OCI-LY7 (cell line): Measurements from ENCODE around the gene GTF2B. TPM values are rescaled to one million over a fixed set of nuclear protein-coding genes. Genes with fewer than 3 reads are reported as not detected.

Experiments
- BruUV-seq: library from RNA; stranded (reverse); fragments of 400-500 nt; replicated peaks from 2 replicates; lab custom pipeline; 2021; lab: Mats Ljungman, UMichigan
- CTCF ChIA-PET: fragments of 300-600 bp; sonication (Branson Sonifier 250); formaldehyde crosslinking; loops from one replicate; lab custom pipeline; 2022; ENCODE audit warnings: antibody characterized with exemption; ENCODE audit not compliant: unreplicated experiment; lab: Charles Lee
- POLR2A ChIA-PET: fragments of 300-600 bp; sonication (Branson Sonifier 250); formaldehyde crosslinking; loops from one replicate; lab custom pipeline; 2022; ENCODE audit warnings: antibody characterized with exemption; lab: Charles Lee
- DNase-seq: peaks from one replicate; pipeline ENCODE4 v3.0.0-alpha.2; 2015; ENCODE audit warnings: low spot score
- H2AFZ ChIP-seq: fragments of 200-600 bp; sonication (generic), shearing (Covaris generic); 2 replicates; pipeline ENCODE4 v1.6.1; 2014; ENCODE audit warnings: mild to moderate bottlenecking, antibody characterized with exemption, low read length, moderate library complexity
- H3K27ac ChIP-seq: fragments of 200-600 bp; sonication (generic); 2 replicates; pipeline ENCODE4 v1.5.1; 2014; ENCODE audit warnings: mixed run types, low read depth, mild to moderate bottlenecking, moderate library complexity, low read length, inconsistent platforms; ENCODE audit not compliant: poor library complexity, severe bottlenecking
- H3K36me3 ChIP-seq: fragments of 200-600 bp; sonication (generic); 2 replicates; pipeline ENCODE4 v1.6.1; 2014; ENCODE audit warnings: mild to moderate bottlenecking, antibody characterized with exemption, low read length, moderate library complexity, mixed read lengths; ENCODE audit not compliant: insufficient read depth
- H3K4me1 ChIP-seq: fragments of 200-600 bp; sonication (generic); 2 replicates; pipeline ENCODE4 v1.5.1; 2014; ENCODE audit warnings: mild to moderate bottlenecking, low read length; ENCODE audit not compliant: insufficient read depth, poor library complexity, severe bottlenecking
- H3K4me2 ChIP-seq: fragments of 200-600 bp; sonication (generic); 2 replicates; pipeline ENCODE4 v1.6.1; 2014; ENCODE audit warnings: mild to moderate bottlenecking, low read length
- H3K4me3 ChIP-seq: fragments of 200-600 bp; sonication (generic); 2 replicates; pipeline ENCODE4 v1.5.1; 2014; ENCODE audit warnings: mild to moderate bottlenecking, low read depth, low read length; ENCODE audit not compliant: poor library complexity, severe bottlenecking
- H3K79me2 ChIP-seq: fragments of 200-600 bp; sonication (generic); 2 replicates; pipeline ENCODE4 v1.6.1; 2016; ENCODE audit warnings: low read depth, mild to moderate bottlenecking, low read length, moderate library complexity, mixed read lengths; ENCODE audit not compliant: insufficient read depth
- H3K9me2 ChIP-seq: fragments of 200-600 bp; sonication (generic); 2 replicates; pipeline ENCODE4 v1.6.1; 2016; ENCODE audit warnings: mild to moderate bottlenecking, low read length, mixed read lengths; ENCODE audit not compliant: insufficient read depth
- H3K9me3 ChIP-seq: fragments of 200-600 bp; sonication (generic); 2 replicates; pipeline ENCODE4 v1.6.1; 2014; ENCODE audit warnings: mild to moderate bottlenecking, mixed run types, low read length, mixed read lengths
- H4K20me1 ChIP-seq: fragments of 200-600 bp; sonication (generic); 2 replicates; pipeline ENCODE4 v1.6.1; 2014; ENCODE audit warnings: mild to moderate bottlenecking, antibody characterized with exemption, low read length, moderate library complexity, mixed read lengths; ENCODE audit not compliant: insufficient read depth
- EZH2phosphoT487 ChIP-seq: fragments of 200-600 bp; sonication (generic); IDR thresholded peaks from 2 replicates; pipeline ENCODE4 v1.6.1; 2018; ENCODE audit warnings: low read depth, borderline replicate concordance, mild to moderate bottlenecking, mixed run types, antibody characterized with exemption, low read length, moderate library complexity, mixed read lengths
- intact Hi-C: fragments of 100-400 bp; cut with micrococcal nuclease; formaldehyde crosslinking; loops from one replicate; pipeline ENCODE4 v1.10.0; 2022; ENCODE audit not compliant: unreplicated experiment
- total RNA-seq, 2 experiments: library from RNA; depleted of rRNA in 1 of 2; stranded (reverse); fragments of >200 nt in 1 of 2; shearing (Covaris generic) in 1 of 2; gene quantifications; 2 replicates each; pipeline ENCODE4 v1.2.3, GENCODE V29; 2014 to 2022
- TF ChIP-seq, protein P1 (sequence below): fragments of 200-600 bp; sonication (generic); conservative IDR thresholded peaks from 2 replicates; pipeline ENCODE4 v1.5.1; 2014; ENCODE audit warnings: mild to moderate bottlenecking, antibody characterized with exemption, low read length, moderate library complexity, mixed read lengths

Gene GTF2B
- total RNA-seq, 2 experiments from 2014 or later, result 28.9 to 40.3 TPM

DNA sequence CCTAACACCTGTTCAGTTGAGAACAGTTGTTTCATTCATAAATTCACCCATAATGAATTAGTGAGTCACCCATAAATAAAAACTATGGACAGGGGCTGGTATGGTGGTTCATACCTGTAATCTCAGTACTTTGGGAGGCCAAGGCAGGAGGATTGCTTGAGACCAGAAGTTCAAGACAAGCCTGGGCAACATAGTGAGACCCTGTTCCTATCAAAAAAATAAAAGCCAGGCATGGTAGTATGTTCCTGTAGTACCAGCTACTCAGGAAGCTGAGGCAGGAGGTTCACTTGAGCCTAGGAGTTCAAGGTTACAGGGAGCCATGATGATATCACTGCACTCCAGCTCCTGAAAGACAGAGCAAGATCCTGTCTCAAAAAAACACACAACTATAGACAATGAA, 79.0 kb downstream of the GTF2B start:
- peaks cover 74% of the 10 kb centered on the region for H3K36me3 ChIP-seq
- POLR2A ChIA-PET, result interaction anchor here (1.1 kb wide), 2 partner anchors 18 to 41 kb away, joined by 4 to 6 read pairs; no protein-coding TSS in a partner anchor
- H3K9me3 ChIP-seq, result no peaks in the 10 kb centered on the region
- no peaks in the 10 kb centered on the region for H3K4me1 ChIP-seq
- intact Hi-C loops, result no loop called here
- no peak for TF ChIP-seq EZH2phosphoT487
- TF ChIP-seq, protein P1, sequence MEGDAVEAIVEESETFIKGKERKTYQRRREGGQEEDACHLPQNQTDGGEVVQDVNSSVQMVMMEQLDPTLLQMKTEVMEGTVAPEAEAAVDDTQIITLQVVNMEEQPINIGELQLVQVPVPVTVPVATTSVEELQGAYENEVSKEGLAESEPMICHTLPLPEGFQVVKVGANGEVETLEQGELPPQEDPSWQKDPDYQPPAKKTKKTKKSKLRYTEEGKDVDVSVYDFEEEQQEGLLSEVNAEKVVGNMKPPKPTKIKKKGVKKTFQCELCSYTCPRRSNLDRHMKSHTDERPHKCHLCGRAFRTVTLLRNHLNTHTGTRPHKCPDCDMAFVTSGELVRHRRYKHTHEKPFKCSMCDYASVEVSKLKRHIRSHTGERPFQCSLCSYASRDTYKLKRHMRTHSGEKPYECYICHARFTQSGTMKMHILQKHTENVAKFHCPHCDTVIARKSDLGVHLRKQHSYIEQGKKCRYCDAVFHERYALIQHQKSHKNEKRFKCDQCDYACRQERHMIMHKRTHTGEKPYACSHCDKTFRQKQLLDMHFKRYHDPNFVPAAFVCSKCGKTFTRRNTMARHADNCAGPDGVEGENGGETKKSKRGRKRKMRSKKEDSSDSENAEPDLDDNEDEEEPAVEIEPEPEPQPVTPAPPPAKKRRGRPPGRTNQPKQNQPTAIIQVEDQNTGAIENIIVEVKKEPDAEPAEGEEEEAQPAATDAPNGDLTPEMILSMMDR, result no peak
- no peak for DNase-seq
- no peak overlapping the region for H2AFZ ChIP-seq
- H3K79me2 ChIP-seq, result no peaks in the 10 kb centered on the region
- no peak overlapping the region for H3K4me3 ChIP-seq
- H4K20me1 ChIP-seq, result no peaks in the 10 kb centered on the region
- H3K9me2 ChIP-seq, result no peaks in the 10 kb centered on the region; the same call in 1 of the 2 replicates
- BruUV-seq, result no TSS peak
- CTCF ChIA-PET, result no interaction called here
- H3K4me2 ChIP-seq, result no peak overlapping the region
- no peak overlapping the region for H3K27ac ChIP-seq

DNA sequence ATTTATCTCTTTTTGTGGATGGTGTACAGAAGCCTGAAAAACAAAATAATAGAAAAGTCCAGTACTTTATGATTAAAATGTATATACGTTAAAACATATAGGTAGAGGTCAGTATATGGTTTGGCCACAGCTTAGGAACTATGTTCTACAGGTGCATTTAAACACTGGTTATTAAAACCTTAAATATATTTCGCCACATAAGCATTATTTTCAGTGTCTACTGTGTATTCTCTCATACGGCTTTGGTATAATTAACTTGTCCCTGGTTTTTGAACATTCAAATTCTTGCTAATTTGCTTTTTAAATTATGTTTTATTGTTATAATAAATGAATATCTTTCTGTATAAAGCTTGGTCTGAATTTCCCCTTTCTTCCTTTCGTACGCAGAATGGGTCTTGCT, 87.9 kb downstream of the GTF2B start:
- Histone ChIP-seq H4K20me1 (no peaks in the 10 kb centered on the region), H3K36me3 (peaks cover 86% of the 10 kb centered on the region), H3K4me1 (no peaks in the 10 kb centered on the region), H3K9me3 (peaks cover 5% of the 10 kb centered on the region; the same call in 1 of the 2 replicates), H3K4me3 (no peak overlapping the region), H3K79me2 (no peaks in the 10 kb centered on the region), H3K9me2 (0 out of 2 replicates have a peak, but pooled peaks cover 2% of the 10 kb centered on the region), H3K27ac (no peak overlapping the region), H2AFZ (no peak overlapping the region), H3K4me2 (no peak overlapping the region)
- BruUV-seq, result no TSS peak
- TF ChIP-seq EZH2phosphoT487, result no peak
- TF ChIP-seq, protein P1, result no peak
- POLR2A ChIA-PET, result no interaction called here
- no peak for DNase-seq
- intact Hi-C loops, result no loop called here
- CTCF ChIA-PET, result no interaction called here

DNA sequence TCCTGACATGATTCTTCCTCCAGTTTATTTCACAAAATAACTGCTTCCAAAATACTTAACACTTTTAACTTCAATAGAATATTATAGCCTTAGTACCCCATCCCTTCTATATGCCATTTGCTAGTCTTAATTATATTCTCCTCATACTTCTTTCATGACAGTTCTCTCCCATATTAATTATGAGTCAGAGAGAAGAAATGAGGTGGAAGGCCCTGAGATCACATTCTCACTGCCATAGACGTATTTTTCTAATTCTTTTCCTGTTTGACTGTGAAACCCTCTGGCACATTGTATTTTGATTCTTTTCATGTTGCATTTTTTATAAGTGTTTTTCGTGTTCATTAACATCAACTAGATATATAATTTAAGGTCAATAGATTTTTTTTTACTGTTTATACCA, 88.4 kb downstream of the GTF2B start:
- BruUV-seq, result no TSS peak
- ChIA-PET CTCF (no interaction called here), POLR2A (interaction anchor here (0.6 kb wide), 1 partner anchor 73 kb away, joined by 3 read pairs; no protein-coding TSS in a partner anchor)
- no peak overlapping the region for H2AFZ ChIP-seq
- 0 out of 2 replicates have a peak, but pooled peaks cover 2% of the 10 kb centered on the region for H3K9me2 ChIP-seq
- peaks cover 5% of the 10 kb centered on the region; the same call in 1 of the 2 replicates for H3K9me3 ChIP-seq
- peaks cover 85% of the 10 kb centered on the region for H3K36me3 ChIP-seq
- no peak overlapping the region for H3K4me2 ChIP-seq
- TF ChIP-seq, protein P1, result no peak
- no peak for TF ChIP-seq EZH2phosphoT487
- DNase-seq, result no peak
- no peak overlapping the region for H3K4me3 ChIP-seq
- intact Hi-C loops, result no loop called here
- no peaks in the 10 kb centered on the region for H3K79me2 ChIP-seq
- H4K20me1 ChIP-seq, result no peaks in the 10 kb centered on the region
- H3K27ac ChIP-seq, result no peak overlapping the region
- H3K4me1 ChIP-seq, result no peaks in the 10 kb centered on the region
